ENCODE measurements around the gene S1PR4.

DNA sequence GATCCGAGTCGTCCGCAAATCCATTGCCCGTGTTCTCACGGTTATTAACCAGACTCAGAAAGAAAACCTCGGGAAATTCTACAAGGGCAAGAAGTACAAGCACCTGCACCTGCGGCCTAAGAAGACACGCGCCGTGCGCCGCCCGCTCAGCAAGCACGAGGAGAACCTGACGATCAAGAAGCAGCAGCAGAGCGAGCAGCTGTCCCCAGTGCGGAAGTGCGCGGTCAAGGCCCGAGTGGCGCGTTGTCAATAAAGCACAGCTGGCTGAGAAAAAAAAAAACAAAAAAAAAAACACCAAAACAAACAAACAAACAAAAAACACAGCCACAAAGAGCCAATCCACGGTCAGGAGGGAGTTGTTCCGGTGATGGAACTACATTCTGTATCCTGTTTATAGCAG lies 47.4 kb upstream of the S1PR4 start:
- TF ChIP-seq, protein P1, sequence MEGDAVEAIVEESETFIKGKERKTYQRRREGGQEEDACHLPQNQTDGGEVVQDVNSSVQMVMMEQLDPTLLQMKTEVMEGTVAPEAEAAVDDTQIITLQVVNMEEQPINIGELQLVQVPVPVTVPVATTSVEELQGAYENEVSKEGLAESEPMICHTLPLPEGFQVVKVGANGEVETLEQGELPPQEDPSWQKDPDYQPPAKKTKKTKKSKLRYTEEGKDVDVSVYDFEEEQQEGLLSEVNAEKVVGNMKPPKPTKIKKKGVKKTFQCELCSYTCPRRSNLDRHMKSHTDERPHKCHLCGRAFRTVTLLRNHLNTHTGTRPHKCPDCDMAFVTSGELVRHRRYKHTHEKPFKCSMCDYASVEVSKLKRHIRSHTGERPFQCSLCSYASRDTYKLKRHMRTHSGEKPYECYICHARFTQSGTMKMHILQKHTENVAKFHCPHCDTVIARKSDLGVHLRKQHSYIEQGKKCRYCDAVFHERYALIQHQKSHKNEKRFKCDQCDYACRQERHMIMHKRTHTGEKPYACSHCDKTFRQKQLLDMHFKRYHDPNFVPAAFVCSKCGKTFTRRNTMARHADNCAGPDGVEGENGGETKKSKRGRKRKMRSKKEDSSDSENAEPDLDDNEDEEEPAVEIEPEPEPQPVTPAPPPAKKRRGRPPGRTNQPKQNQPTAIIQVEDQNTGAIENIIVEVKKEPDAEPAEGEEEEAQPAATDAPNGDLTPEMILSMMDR (IDR thresholded peaks at IDR 0.05; ENCODE audit: insufficient read depth, low read length, poor library complexity, severe bottlenecking) = no peak
- TF ChIP-seq EZH2phosphoT487 (conservative IDR thresholded peaks at IDR 0.05; ENCODE audit: low read length) = no peak

Measured in SU-DHL-6 (cell line).